Transverse colon (tissue), 3 donors: ENCODE measurements around the gene LPCAT4.
"Not testable (repeated sequence)": the region's sequence is repeated elsewhere in the genome, so short reads cannot be mapped to it uniquely, and the experiment has no call there.

Source experiments
- CTCF ChIP-seq, 5 experiments: fragments of 200-600 bp in 3 of 5; fragments of 450-650 bp in 2 of 5; sonication (generic) in 3 of 5; IDR thresholded peaks; 1 replicate in 2 of 5; 2 replicates in 3 of 5; pipeline ENCODE4 v1.5.1; 2016 to 2017; ENCODE audit warnings: antibody characterized with exemption in 5 of 5, inconsistent platforms in 3 of 5, mild to moderate bottlenecking in 2 of 5, moderate library complexity in 1 of 5
- EP300 ChIP-seq: sonication (generic); formaldehyde crosslinking; IDR thresholded peaks from one replicate; pipeline ENCODE4 v1.6.1; 2017; ENCODE audit warnings: antibody characterized with exemption, low read depth
- POLR2A ChIP-seq: fragments of 450-650 bp; IDR thresholded peaks from one replicate; pipeline ENCODE4 v1.6.1; 2016; ENCODE audit warnings: antibody characterized with exemption, mild to moderate bottlenecking, moderate library complexity

- not testable (repeated sequence) for TF ChIP-seq EP300; CTCF (IDR thresholded peaks at IDR 0.05); POLR2A
Measured at GRCh38 chr15:34397637-34398259, 30.8 kb upstream of the LPCAT4 start.
